Pulmonary artery endothelial cell (primary cell): ENCODE results near the gene MAGI2. TPM values are rescaled to one million over a fixed set of nuclear protein-coding genes. Genes with fewer than 3 reads are reported as not detected.
A peak's percentile ranks its signal among the peaks of the same experiment; 100 is the strongest.

Experiments
- DNase-seq: peaks from one replicate; pipeline ENCODE4 v3.0.0-alpha.2; 2011; ENCODE audit warnings: low read depth, low spot score
- total RNA-seq: library from RNA; depleted of rRNA; stranded (reverse); fragments of >200 nt; gene quantifications from 2 replicates; pipeline ENCODE4 v1.2.3, GENCODE V29; 2014

MAGI2 gene
- total RNA-seq, 1 donor from 2014 or later = 1.3 TPM

DNA sequence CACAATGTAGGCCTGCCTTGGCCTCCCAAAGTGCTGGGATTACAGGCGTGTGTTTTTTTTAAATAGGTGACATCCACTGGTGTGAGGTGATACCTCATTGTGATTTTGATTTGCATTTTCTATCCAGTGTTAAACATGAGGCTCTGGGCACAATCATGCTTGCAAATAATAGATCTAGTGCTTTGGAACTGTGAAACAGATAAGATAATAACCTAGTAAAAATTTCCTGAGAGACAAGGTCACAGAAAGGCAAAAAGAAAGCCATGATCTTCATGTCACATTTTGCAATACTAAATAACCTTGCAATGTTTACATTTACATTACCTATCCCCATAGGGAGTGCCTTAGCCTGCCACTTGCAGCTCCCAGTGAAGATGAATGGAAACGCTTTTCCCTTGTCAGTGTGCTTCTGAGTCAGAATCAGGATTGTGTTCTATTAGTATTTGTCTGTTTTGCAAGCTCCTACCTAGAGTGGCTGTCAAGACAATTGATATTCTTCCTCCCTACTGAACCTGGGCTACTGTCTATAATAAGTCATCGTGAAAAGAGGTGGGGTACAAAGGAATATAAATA, 1398.4 kb downstream of the MAGI2 start:
- DNase-seq = no peak

DNA sequence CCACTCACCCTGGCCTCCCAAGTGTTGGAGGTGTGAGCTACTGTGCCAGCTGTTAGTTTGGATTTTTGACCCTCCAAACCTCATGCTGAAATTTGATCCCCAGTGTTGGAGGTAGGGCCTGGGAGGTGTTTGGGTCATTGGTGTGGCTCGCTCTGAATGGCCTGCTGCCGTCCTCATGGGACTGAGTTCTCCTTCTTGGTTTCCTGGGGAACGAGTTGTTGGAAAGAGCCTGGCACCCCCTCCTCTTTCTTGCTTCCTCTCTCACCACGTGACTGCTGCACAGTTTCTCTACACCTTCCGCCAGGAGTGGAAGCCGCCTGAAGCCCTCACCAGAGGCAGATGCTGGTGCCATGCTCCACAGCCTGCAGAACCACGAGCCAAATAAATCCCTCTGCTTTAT, 1401.4 kb downstream of the MAGI2 start:
- no peak for DNase-seq

DNA sequence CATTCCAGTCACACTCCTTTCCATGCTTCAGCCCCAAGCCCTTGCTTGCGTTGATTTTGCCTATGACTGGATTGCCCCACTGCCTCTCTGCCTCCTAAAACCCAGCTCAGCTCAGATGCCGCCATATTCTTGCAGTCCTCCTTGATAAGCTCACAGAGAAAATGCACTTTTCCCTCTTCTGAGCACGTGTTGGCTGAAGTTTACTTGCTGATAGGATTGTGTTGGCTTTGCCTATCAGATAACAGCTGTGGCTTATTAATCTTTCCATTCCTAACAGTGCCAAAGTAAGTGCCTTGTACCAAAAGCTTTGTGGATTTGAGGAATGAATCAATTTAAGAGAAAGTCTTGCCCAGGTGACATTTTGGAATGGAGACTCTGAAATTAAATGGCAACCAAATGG, 1405.7 kb downstream of the MAGI2 start:
- DNase-seq = no peak

DNA sequence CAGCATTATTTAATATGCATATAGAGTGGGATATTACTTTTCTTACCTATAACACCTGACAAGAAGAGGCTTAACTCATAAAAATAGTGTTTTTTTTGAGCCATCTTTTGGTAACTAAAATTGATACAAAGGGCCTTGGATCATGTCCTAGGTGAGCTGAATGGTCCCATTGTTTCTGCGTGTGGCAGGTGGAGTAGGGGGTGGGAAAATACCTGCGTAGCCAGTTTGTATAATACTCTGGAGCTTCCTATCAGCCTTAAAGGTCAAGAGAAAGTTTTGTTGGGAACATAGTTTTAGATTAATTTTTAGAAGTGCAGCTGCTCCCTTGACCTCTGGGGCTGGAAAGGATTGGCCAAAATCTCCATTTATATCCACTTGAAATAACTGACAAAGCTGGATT, 1410.3 kb downstream of the MAGI2 start:
- no peak for DNase-seq

DNA sequence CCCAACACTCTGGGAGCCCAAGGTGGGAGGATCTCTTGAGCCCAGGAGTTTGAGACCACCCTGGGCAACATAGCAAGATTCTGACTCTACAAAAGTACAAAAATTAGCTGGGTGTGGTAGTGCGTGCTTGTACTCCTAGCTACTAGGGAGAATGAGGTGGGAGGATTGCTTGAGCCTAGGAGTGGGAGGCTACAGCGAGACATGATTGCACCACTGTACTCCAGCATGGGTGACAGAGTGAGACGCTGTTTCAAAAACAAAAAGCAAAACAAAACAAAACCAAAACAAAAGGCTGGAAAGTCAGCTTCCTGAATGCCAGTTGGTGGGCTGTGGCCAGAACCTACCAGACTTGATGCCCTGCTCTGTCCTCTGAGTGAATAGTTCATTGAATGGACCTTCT, 1412.0 kb downstream of the MAGI2 start:
- no peak for DNase-seq

DNA sequence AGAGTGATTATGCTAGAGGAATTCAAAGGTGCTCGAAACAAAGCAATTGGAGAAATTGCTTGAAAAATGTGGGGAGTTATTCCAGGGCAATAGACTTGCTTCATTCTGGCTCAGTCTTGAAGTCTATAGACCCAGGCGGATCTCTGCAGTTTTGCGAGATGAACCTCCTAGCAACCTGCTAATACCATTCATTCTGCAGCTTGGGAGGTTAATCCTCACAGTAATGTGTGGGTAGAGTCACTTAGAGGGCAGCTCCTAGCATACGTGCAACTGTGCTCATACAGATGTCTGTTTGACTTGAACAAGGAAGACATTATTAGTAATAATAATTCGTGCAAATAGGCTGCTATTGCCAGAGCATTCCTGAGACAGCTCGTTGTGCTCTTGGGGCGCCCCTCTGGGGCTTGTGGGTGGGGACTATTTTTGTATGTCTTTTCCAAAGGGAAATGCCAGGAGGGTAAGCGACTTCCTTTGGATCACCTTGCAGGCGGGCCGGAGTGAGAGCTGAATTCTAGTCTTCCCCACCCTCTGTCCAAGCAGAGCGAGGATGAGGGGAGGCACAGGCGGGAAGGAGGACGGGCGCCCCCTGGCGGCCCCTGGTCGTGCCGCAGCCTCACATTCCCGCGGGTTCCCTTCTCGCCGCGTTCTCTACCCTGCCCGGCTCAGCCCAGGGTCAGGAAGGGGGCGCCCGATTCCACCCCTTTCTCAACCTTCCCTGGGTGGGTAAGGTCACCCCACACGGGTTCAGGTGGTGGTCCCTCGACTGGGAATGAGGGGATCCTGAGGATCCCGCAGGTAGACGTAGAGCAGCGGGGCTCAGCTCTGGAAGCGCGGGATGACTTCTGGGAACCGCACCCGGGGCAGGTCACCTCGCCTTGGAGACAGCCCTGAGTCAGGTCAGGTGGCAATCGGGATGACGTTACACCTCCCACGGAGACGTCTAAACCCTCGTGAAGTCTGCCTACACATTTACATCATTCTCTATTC, 1413.4 kb downstream of the MAGI2 start:
- no peak for DNase-seq

DNA sequence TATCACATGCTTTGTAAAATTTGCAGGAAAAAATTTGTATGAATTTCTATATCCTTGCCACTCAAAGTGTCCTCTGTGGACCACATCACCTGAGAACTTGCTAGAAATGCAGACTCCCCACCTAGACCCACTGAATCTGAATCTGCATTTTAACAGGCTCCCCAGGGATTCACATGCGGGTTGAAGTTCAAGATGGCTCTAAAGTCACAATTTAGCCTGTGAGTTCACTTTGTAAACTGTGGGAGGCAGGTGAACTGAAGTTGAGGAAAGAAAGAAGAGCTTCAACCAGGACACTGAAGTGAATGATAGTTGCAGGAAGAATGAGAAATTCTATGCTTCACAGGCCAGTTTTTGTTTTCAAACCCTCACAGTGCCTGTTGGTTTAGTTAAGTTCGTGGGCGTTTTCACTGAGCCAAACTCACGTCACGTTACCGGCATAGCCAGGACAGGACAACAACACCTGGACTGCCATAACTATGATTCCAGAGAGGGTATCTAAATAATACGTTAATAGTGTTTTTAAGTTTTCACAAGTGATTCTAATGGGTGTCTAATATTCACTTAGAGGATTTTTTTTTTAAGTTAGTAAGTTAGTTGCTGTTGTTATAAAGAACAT, 1414.9 kb downstream of the MAGI2 start:
- no peak for DNase-seq

DNA sequence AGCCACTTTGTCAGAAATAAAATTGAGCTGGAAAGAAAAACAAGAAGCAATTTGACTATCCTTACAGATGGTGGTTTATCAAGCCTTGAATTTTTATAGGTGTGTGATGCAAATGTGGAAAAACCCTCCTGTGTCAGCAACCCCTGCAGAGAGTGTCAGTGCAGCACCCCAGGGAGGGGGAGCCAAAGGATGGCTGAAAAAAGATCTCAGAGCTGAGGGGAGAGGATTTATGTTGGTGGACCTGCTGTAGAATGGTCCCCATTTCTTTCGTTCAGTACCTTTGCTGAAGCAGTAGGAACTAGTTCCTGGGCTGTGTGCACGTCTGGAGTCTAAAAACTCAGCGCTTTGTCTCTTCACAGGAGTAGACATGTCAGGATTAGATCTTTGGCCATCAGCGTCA, 1415.9 kb downstream of the MAGI2 start:
- no peak for DNase-seq

DNA sequence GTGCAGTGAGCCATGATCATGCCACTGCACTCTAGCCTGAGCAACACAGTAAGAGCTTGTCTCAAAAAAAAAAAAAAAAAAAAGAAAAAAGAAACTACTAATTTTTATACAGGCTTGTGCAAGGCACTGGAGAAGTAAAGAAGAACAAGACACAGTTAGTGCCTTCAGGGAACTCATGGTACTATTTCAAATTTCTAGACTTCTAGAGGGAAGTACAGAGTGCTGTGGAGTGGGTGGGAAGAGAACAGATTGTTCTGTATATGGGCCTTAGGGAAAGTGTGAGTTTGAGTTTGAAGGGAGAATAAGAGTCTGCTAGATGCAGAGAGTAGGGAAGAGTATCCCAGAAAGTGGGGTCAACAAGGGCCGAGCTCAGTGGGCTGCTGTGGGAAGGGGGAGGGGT, 1420.1 kb downstream of the MAGI2 start:
- no peak for DNase-seq

DNA sequence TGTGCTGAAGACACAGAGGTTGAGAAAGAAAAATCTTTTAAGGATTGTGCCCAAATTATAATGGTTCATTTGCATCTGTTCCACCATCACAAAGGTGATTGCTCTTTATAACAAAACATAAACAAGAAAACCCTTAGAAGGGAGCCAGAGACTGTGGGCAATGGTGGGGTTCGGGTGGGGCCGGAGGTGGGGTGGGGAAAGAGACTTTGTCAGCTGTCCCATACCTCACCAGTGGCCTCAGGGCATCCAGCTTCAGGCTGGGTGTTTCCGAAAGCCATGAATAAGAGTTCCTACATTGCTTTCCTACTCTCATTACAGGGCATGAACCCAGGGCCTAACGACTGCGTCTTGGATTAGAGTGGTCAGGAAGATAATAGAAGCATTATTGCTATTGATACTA, 1427.0 kb downstream of the MAGI2 start:
- no peak for DNase-seq

DNA sequence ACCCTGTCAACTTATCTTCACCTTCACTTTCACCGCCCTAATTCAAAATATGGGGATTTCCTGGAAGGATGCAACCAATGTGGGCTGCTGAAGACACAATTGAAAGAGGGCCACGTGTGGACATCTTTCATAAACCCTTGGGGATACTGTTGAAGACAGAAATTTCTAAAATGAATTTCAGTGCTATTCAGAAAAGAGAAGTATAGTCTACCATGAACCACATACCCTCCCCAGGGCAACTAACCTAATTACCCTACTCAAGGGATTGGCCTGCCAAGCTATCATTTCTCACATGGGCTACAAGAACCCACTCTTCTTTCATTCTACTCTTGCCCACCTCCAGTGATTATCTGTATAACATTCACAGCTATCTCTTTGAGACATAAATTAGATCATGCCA, 1428.9 kb downstream of the MAGI2 start:
- DNase-seq = no peak

DNA sequence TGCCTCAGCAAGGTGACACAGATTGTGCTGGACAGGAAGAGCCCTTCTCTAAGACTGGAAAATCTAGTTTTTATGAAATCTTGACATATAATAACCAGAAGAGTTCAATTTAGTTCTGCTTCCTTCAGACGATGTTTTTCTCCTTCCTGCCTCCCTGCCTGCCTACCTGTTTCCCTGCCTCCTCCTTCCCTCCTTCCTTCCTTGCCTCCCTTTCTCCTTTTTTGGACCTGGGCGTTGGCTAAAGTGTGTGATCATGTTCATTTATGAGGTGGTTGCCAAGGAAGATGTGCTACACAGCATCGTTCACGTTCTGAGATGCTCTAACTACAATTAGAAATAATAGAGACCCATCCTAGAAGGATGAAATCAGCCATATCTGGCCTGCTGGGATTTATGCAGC, 1430.3 kb downstream of the MAGI2 start:
- DNase-seq = no peak

DNA sequence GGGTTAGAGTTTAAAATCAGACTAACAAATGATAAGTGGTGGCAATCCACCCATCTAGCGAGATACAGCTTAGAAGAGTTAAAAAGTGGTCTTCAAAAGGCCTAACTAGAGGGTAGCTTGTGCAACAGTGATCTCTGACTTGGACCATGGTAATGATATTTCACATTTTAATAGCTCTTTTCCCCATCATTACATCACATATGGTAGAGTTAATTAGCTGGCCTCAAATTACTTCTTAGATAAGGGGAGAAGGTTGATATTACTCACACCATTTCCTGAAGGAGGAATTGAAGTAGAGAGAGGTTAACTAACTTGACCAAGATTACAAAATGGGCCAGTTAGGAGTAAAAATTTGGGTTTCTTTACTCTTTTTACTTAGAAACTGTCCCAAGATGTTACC, 1431.3 kb downstream of the MAGI2 start:
- DNase-seq = no peak

DNA sequence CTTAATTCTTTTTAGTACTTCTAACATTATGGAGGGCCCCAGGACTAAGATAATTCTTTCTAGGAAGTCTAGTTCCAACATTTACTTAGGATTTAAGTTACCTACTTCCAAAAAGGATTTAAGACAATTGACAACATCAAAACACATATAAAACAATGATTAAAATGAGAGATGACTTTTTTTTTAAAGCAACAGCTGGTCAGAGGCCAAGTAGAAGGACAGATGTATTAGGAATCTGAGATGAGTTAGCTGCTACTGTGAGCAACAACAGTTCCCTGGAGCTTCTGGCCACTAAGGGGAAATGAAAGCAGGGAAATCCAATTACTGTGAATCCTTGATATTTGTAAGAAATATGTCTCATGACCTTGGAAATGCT, 1432.6 kb downstream of the MAGI2 start:
- DNase-seq = no peak

DNA sequence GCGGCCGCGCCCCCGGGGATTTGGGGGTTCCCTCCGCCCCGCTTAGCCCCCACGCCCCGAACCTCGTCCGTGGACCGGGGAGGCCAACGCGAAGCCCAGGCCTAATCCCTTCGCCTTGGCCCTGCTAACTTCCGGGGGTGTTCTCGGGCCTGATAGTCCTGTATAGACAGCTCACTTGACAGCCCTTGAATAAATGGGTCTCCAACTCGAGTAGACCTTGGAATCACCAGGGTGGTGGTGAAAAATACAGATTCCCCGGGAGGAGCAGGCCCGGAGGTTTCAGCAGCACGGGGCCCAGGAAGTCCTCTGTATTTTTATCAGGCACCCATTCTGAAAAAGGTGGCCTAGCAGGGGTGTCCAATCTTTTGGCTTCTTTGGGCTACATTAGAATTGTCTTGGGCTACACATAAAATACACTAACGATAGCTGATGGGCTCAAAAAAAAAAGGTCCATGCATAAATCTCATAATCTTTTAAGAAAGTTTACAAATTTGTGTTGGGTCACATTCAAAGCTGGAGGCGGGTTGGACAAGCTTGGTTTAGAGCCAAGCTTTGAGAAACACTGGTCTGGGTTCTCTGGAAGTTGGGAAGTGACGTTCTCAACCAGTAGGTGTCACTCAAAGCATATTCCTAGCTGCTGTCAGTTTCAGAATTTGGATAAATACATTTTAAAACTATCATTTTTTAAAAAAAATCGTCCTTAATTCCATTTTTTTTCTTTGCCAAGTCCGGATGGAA, 1433.2 kb downstream of the MAGI2 start:
- peak; percentile 44 for DNase-seq

DNA sequence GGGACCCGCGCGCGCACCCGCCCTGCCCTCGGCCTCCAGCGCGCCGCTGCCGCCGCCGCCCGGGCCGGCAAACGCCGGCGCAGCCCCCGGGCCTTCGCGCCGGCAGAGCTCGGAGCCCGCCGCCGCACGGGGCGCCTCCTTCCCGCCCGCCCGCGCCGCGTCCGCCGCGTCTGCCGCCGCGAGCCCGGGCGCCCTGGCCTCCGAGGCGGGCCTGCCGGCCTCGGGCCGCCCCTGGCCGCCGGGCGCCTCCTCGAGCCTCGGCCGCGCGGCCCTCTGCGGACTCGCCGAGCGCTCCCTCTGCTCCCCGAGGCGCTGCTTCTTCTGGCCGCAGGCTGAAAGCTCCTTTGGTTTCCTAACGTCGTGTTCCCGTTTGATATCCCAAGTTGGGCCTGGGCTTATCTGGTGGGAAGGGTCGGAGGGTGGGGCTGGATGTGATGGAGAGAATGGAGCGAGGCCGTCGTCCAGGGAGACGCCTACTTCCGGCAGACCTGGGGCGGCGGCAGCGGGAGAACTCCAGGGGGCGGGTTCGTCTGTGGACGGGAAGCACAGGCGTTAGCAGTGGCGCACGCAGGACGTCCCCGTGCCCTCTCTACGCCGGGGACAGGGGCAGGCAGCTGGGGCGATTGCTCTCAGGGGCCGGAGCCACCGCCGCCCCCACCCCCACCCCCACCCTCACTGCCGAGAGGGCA, 1433.9 kb downstream of the MAGI2 start:
- peak; percentile 36 for DNase-seq

DNA sequence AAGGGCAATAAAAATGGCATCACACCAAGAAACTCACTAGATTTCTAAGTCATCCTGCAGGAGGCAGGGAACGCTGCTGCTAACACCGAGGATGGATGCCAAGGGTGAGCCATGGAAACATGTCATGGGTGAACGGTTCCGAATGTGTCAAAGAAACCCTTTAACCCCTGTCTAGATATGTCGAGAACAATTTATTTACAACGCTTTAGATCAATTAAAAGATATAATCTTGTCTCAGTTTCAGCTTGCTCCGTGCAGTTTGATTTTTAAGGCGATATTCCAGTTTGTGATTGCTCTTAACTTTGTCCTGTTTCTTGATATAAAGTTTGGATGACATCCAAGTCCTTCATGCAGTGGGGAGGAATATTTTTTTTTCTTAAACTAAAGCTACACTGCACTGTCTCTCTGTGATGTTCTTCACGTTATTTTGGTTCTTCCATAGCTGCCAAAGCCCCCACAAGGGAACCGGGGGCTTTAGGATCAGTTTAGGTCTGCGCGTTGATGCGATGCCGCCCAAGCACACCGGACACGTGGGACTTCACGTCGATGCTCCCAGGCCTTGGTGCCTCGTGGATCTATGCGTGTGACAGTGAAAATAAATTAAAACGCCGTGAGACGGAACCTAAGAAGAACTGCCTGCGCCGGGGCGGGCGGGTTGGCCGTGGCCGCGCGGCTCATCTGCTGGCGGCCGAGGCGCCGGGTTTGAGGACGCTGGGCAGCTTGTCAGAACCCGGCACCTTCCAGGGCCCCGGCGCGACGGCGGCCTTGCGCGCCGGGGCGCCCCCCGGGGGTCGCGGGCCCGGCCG, 1434.6 kb downstream of the MAGI2 start:
- DNase-seq = no peak

DNA sequence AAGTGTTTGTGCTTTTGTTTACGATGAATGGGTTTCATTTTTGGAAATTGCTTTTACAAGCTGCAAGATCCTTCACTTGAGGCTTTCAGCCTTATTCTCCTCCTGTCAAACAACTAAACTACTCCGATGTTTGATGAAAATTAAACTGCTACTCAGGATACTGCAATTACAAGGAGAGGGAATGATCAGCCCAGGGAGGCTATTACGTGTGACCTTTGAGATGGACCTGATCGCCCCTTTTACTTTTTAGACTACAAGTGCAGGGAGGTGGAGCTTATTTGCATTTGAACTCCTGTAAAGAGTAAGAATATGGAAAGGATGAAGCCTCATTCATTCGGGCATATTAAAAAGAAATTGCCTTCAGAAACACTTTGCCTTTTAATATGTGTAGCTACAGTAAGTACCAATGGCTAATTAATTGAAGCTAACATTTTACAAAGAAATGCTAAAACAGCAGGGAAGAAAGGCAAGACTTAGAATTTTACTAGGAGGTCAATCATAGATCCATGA, 1435.8 kb downstream of the MAGI2 start:
- DNase-seq = no peak

DNA sequence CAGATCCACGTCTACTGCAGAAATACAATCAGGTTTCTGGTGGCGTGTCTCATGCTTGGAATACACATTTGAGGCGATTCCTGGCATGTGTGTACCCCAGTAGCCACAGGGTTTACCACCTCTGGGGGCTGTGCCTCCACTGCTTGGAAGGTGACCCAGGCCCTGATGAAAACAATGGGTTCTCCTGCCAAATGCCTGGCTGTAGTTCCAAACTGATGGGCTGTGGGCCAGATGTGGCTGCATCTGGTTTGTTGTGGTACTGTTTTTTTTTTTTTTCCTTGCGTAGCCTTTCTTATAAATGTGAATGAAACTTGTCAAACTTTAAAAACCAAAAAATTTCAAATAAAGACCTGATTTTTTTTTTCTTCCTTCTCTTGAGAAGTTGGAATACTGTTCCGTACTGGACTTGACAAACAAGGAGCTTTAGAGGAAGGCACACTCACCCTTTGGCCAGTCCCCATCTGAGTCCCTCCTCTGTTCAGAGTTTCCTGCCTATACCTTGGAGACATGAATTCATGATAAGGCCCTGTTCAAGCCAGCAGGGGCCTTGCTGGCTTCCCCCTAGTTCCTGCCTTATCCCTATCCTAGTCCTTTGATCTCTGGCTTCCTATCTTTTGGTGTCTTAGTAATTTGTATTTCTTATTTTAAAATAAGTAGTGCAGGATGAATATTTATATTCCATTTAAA, 1437.8 kb downstream of the MAGI2 start:
- no peak for DNase-seq

DNA sequence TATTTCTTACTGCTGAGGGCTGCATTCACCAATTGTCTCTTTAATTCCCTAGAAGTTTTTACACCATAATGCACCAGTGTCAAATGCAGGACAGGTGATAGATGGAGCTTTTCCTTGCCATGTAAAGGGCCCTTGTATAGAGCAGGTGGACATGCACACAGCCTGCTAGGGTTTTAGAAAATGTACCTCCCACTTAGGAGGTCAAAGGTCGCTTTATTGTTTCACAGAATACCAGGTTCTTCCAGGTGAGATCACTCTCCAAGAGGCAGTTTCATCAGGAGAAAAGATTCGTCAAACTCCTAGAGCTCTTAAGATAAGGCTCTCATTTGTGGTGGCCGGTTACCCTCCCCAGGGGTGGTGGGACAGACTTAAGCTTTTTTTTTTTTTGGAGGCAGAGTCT, 1439.1 kb downstream of the MAGI2 start:
- no peak for DNase-seq
